Small intestine (tissue), 16 donors: ENCODE data around the gene WIPF1. TPM values are rescaled to one million over a fixed set of nuclear protein-coding genes. Genes with fewer than 3 reads are reported as not detected.

Experiments used
- DNase-seq, 2 donors: peaks; one replicate each; pipeline versions ENCODE4 v3.0.0 to v3.0.0-alpha.2; 2013
- FAIRE-seq: peaks from 2 replicates; lab custom pipeline; 2012; peaks lifted over from hg19 to GRCh38; lab: Jason Lieb, UNC
- H3K27ac ChIP-seq, 3 donors: one replicate each; pipeline ENCODE4 v1.5.1; 2013; ENCODE audit warnings: low read length in 2 of 3, mild to moderate bottlenecking in 2 of 3, control low read depth in 1 of 3, inconsistent platforms in 1 of 3, low read depth in 1 of 3, moderate library complexity in 1 of 3
- H3K27me3 ChIP-seq, 3 donors: one replicate each; pipeline ENCODE4 v1.6.1; 2013; ENCODE audit warnings: low read length in 3 of 3, inconsistent platforms in 1 of 3; ENCODE audit not compliant: control insufficient read depth in 3 of 3, insufficient read depth in 3 of 3
- H3K36me3 ChIP-seq, 3 donors: one replicate each; pipeline ENCODE4 v1.6.1; 2013; ENCODE audit warnings: low read length in 3 of 3, inconsistent platforms in 1 of 3, low read depth in 1 of 3, mild to moderate bottlenecking in 1 of 3, moderate library complexity in 1 of 3; ENCODE audit not compliant: control insufficient read depth in 3 of 3, insufficient read depth in 2 of 3
- H3K4me1 ChIP-seq, 3 donors: one replicate each; pipeline ENCODE4 v1.6.1; 2013; ENCODE audit warnings: low read length in 2 of 3, inconsistent platforms in 1 of 3, low read depth in 1 of 3, mild to moderate bottlenecking in 1 of 3, moderate library complexity in 1 of 3; ENCODE audit not compliant: control insufficient read depth in 3 of 3, insufficient read depth in 2 of 3
- H3K4me3 ChIP-seq, 3 donors: one replicate each; pipeline ENCODE4 v1.5.1; 2013; ENCODE audit warnings: low read length in 3 of 3, control low read depth in 1 of 3, inconsistent platforms in 1 of 3, low read depth in 1 of 3, mild to moderate bottlenecking in 1 of 3, moderate library complexity in 1 of 3
- H3K9me3 ChIP-seq, 2 donors: one replicate each; pipeline ENCODE4 v1.6.1; 2013; ENCODE audit warnings: low read depth in 1 of 2, low read length in 1 of 2; ENCODE audit not compliant: control insufficient read depth in 2 of 2, insufficient read depth in 1 of 2
- WGBS, 3 donors: extraction: QIAGEN DNeasy Blood & Tissue Kit; methylation state at CpG; one replicate each; pipeline ENCODE4 v1.1.7; 2013; 5-methylcytosine and 5-hydroxymethylcytosine counted together
- long read RNA-seq, 10 donors: transcript quantifications; one replicate each; lab custom pipeline, GENCODE V29; 2026
- polyA plus RNA-seq, 4 donors: library from polyadenylated mRNA; stranded (reverse) in 3 of 4; unstranded in 1 of 4; fragments of 200-250 nt in 3 of 4; fragments of 120-200 nt in 1 of 4; gene quantifications; one replicate each; pipeline versions ENCODE4 v1.2.1 to v1.2.3, GENCODE V29; 2013
- donor health status: healthy with polysubstance abuse.
- donor health status: control.
- donor health status: control.
- donor health status: Bipolar disorder and iron deficiency.
- donor health status: healthy.

WIPF1 gene
- polyA plus RNA-seq = 10 to 100 TPM in 3 of 4 donors, 1 to 10 TPM in 1; 3.1 to 28.9 (median 14.6) TPM
- long read RNA-seq, donor 1 = 0 reads
- long read RNA-seq, donor 2, partial matches to known transcripts = 12 of 14 reads
- long read RNA-seq, donor 2, other reads (novel, unspliced or antisense) = 0 of 14 reads
- long read RNA-seq, donor 3, transcript WIPF1-205 (5 exons, 1,772 nt) = major isoform, 5 of 14 reads
- long read RNA-seq, donor 3, partial matches to known transcripts = 6 of 14 reads
- long read RNA-seq, donor 3, other reads (novel, unspliced or antisense) = 0 of 14 reads
- long read RNA-seq, donor 4 = 0 reads
- long read RNA-seq, donor 5, partial matches to known transcripts = 0 of 1 reads
- long read RNA-seq, donor 5, other reads (novel, unspliced or antisense) = 0 of 1 reads
- long read RNA-seq, donor 6, full-length matches to known transcripts = 11 of 21 reads
- long read RNA-seq, donor 6, partial matches to known transcripts = 10 of 21 reads
- long read RNA-seq, donor 6, other reads (novel, unspliced or antisense) = 0 of 21 reads
- long read RNA-seq, donor 7 = 0 reads
- long read RNA-seq, donor 8 = 0 reads
- long read RNA-seq, donor 9, partial matches to known transcripts = 0 of 3 reads
- long read RNA-seq, donor 9, other reads (novel, unspliced or antisense) = 0 of 3 reads
- long read RNA-seq, donor 10, partial matches to known transcripts = 0 of 4 reads
- long read RNA-seq, donor 10, other reads (novel, unspliced or antisense) = 0 of 4 reads

- H3K27ac ChIP-seq = peak within 1 kb of the TSS; percentile 15 to 98 (median 63)
- H3K4me3 ChIP-seq = peak within 1 kb of the TSS in 2 of 3 donors; percentile 40 to 49
- peaks cover 0 to 8% (median 0%) of the 10 kb centered on the region in 3 donors for H3K4me1 ChIP-seq
- H3K9me3 ChIP-seq = no peaks in the 10 kb centered on the region
- peak in 1 of 2 donors; percentile 61 for DNase-seq
- peaks cover 0 to 6% (median 0%) of the 10 kb centered on the region in 3 donors for H3K36me3 ChIP-seq
- FAIRE-seq = no peak
- WGBS, 3 donors = 46 to 74% (median 60%) methylated on average over 6 of the region's 6 CpGs
- H3K27me3 ChIP-seq = no peaks in the 10 kb centered on the region
These were observed at the start of gene WIPF1 for GRCh38 chr2:174597345-174598047. TSS of gene WIPF1 (minus strand) at chr2:174597804. CDS start at chr2:174585573, 12,231 bp downstream.

GRCh38 chr2:174645296-174645695, 47.7 kb upstream of the WIPF1 start:
- FAIRE-seq (no peak), DNase-seq (no peak)
- H3K27ac ChIP-seq = peak overlapping the region in 1 of 3 donors; percentile 56
- no peak overlapping the region for H3K4me3 ChIP-seq
- peaks cover 0 to 20% of the 10 kb centered on the region in 2 donors for H3K9me3 ChIP-seq
- H3K36me3 ChIP-seq = peaks cover 0 to 8% (median 0%) of the 10 kb centered on the region in 3 donors
- WGBS, 3 donors = 56 to 66% (median 65%) methylated on average over 2 of the region's 2 CpGs
- H3K27me3 ChIP-seq = no peaks in the 10 kb centered on the region
- peaks cover 0 to 19% (median 0%) of the 10 kb centered on the region in 3 donors for H3K4me1 ChIP-seq

- Histone ChIP-seq H3K4me3 (no peak overlapping the region), H3K36me3 (peaks cover 0 to 8% (median 0%) of the 10 kb centered on the region in 3 donors), H3K9me3 (peaks cover 0 to 13% of the 10 kb centered on the region in 2 donors), H3K27ac (peak overlapping the region in 1 of 3 donors; percentile 56), H3K27me3 (no peaks in the 10 kb centered on the region), H3K4me1 (peaks cover 0 to 19% (median 0%) of the 10 kb centered on the region in 3 donors)
- FAIRE-seq (no peak), DNase-seq (no peak)
- WGBS, 3 donors = 87 to 97% (median 95%) methylated on average over 1 of the region's 1 CpG
These were observed 46.8 kb upstream of the WIPF1 start for GRCh38 chr2:174644406-174644805.

- no peaks in the 10 kb centered on the region for H3K27me3 ChIP-seq
- peaks cover 0 to 19% (median 0%) of the 10 kb centered on the region in 3 donors for H3K4me1 ChIP-seq
- DNase-seq = no peak
- WGBS, 3 donors = 95 to 98% (median 97%) methylated on average over 6 of the region's 6 CpGs
- no peak for FAIRE-seq
- peaks cover 0 to 10% (median 0%) of the 10 kb centered on the region in 3 donors for H3K36me3 ChIP-seq
- H3K9me3 ChIP-seq = peaks cover 0 to 3% of the 10 kb centered on the region in 2 donors
- H3K27ac ChIP-seq = no peak overlapping the region
- no peak overlapping the region for H3K4me3 ChIP-seq
These were observed 45.8 kb upstream of the WIPF1 start for GRCh38 chr2:174643356-174643755.

GRCh38 chr2:174641168-174641567, 43.6 kb upstream of the WIPF1 start:
- peaks cover 0 to 19% (median 0%) of the 10 kb centered on the region in 3 donors for H3K4me1 ChIP-seq
- H3K36me3 ChIP-seq = peaks cover 0 to 4% (median 0%) of the 10 kb centered on the region in 3 donors
- H3K9me3 ChIP-seq = peaks cover 0 to 3% of the 10 kb centered on the region in 2 donors
- peak overlapping the region in 1 of 3 donors; percentile 62 for H3K27ac ChIP-seq
- WGBS, 3 donors = 83 to 98% (median 96%) methylated on average over 1 of the region's 1 CpG
- DNase-seq (peak in 1 of 2 donors; percentile 44), FAIRE-seq (no peak)
- H3K27me3 ChIP-seq = no peaks in the 10 kb centered on the region
- no peak overlapping the region for H3K4me3 ChIP-seq

GRCh38 chr2:174636987-174637386, 39.4 kb upstream of the WIPF1 start:
- Histone ChIP-seq H3K27ac (no peak overlapping the region), H3K4me1 (peaks cover 0 to 16% (median 3%) of the 10 kb centered on the region in 3 donors), H3K9me3 (no peaks in the 10 kb centered on the region), H3K36me3 (peaks cover 0 to 4% (median 0%) of the 10 kb centered on the region in 3 donors), H3K27me3 (no peaks in the 10 kb centered on the region), H3K4me3 (no peak overlapping the region)
- FAIRE-seq (no peak), DNase-seq (no peak)
- 86 to 97% (median 88%) methylated on average over 1 of the region's 1 CpG for whole genome bisulfite sequencing, 3 donors

- H3K4me3 ChIP-seq = no peak overlapping the region
- H3K9me3 ChIP-seq = no peaks in the 10 kb centered on the region
- H3K27me3 ChIP-seq = no peaks in the 10 kb centered on the region
- peaks cover 0 to 4% (median 0%) of the 10 kb centered on the region in 3 donors for H3K36me3 ChIP-seq
- DNase-seq (no peak), FAIRE-seq (no peak)
- peaks cover 0 to 11% (median 6%) of the 10 kb centered on the region in 3 donors for H3K4me1 ChIP-seq
- WGBS, 3 donors = 79 to 96% (median 92%) methylated on average over 3 of the region's 3 CpGs
- H3K27ac ChIP-seq = no peak overlapping the region
These were observed 38.3 kb upstream of the WIPF1 start for GRCh38 chr2:174635776-174636404.
